A673 (cell line): Measurements from ENCODE around the gene VDR. TPM values are rescaled to one million over a fixed set of nuclear protein-coding genes. Genes with fewer than 3 reads are reported as not detected.

ENCODE experiments used
- BruUV-seq: library from RNA; stranded (reverse); fragments of 400-500 nt; replicated peaks from 2 replicates; lab custom pipeline; 2021; lab: Mats Ljungman, UMichigan
- CTCF ChIA-PET: fragments of 300-600 bp; sonication (Branson Sonifier 250); formaldehyde crosslinking; loops from one replicate; lab custom pipeline; 2022; ENCODE audit warnings: antibody characterized with exemption; lab: Charles Lee
- POLR2A ChIA-PET: fragments of 300-600 bp; sonication (Branson Sonifier 250); formaldehyde crosslinking; loops from one replicate; lab custom pipeline; 2022; ENCODE audit warnings: antibody characterized with exemption; ENCODE audit not compliant: low non-redundant PET; lab: Charles Lee
- DNase-seq: peaks from one replicate; pipeline ENCODE4 v3.0.0-alpha.2; 2015; ENCODE audit warnings: low spot score
- H3K27ac ChIP-seq: fragments of 200-600 bp; sonication (generic); 2 replicates; pipeline ENCODE4 v1.5.1; 2016; ENCODE audit warnings: mixed run types, low read depth, mild to moderate bottlenecking, mixed read lengths, antibody characterized with exemption, low read length; ENCODE audit not compliant: poor library complexity, severe bottlenecking
- H3K27me3 ChIP-seq: fragments of 200-600 bp; sonication (generic); replicated peaks from 2 replicates; pipeline ENCODE4 v1.6.1; 2017; ENCODE audit warnings: mixed run types, low read depth, mild to moderate bottlenecking, mixed read lengths, antibody characterized with exemption, low read length; ENCODE audit not compliant: insufficient read depth, poor library complexity
- H3K36me3 ChIP-seq: fragments of 200-600 bp; sonication (generic); 2 replicates; pipeline ENCODE4 v1.6.1; 2016; ENCODE audit warnings: mixed run types, mild to moderate bottlenecking, mixed read lengths, antibody characterized with exemption, low read length; ENCODE audit not compliant: insufficient read depth, poor library complexity, severe bottlenecking
- H3K4me1 ChIP-seq: fragments of 200-600 bp; sonication (generic); 2 replicates; pipeline ENCODE4 v1.6.1; 2017; ENCODE audit warnings: mixed run types, mild to moderate bottlenecking, mixed read lengths, antibody characterized with exemption, low read length; ENCODE audit not compliant: insufficient read depth, poor library complexity, severe bottlenecking
- H3K4me3 ChIP-seq: fragments of 200-600 bp; sonication (generic); 2 replicates; pipeline ENCODE4 v1.5.1; 2016; ENCODE audit warnings: low read depth, mixed run types, mild to moderate bottlenecking, mixed read lengths, low read length; ENCODE audit not compliant: poor library complexity, severe bottlenecking
- H3K9me3 ChIP-seq: fragments of 200-600 bp; sonication (generic); 2 replicates; pipeline ENCODE4 v1.6.1; 2016; ENCODE audit warnings: mixed run types, low read depth, mild to moderate bottlenecking, mixed read lengths, antibody characterized with exemption, low read length; ENCODE audit not compliant: poor library complexity, severe bottlenecking
- CTCF ChIP-seq: fragments of 300-800, 200-600 bp; sonication (generic); conservative IDR thresholded peaks from 2 replicates; pipeline ENCODE4 v1.5.1; 2017; ENCODE audit warnings: low read depth, mild to moderate bottlenecking, antibody characterized with exemption, low read length, moderate library complexity, mixed read lengths
- EZH2 ChIP-seq: fragments of 200-600 bp; sonication (generic); IDR thresholded peaks from 2 replicates; pipeline ENCODE4 v1.6.1; 2017; ENCODE audit warnings: borderline replicate concordance, low read depth, mild to moderate bottlenecking, mixed read lengths, antibody characterized with exemption, low read length; ENCODE audit not compliant: poor library complexity, severe bottlenecking
- intact Hi-C: fragments of 100-400 bp; cut with micrococcal nuclease; formaldehyde crosslinking; loops from one replicate; pipeline ENCODE4 v1.10.0; 2022; ENCODE audit not compliant: unreplicated experiment
- total RNA-seq: library from RNA; stranded (reverse); gene quantifications from 2 replicates; pipeline ENCODE4 v1.2.3, GENCODE V29; 2021

The VDR gene
- total RNA-seq, 1 experiment from 2014 or later: 0.43 TPM

GRCh38 chr12:47823422-47824086, 81.2 kb downstream of the VDR start:
- Histone ChIP-seq H3K27ac (no peak overlapping the region), H3K4me1 (peaks cover 27% of the 10 kb centered on the region), H3K36me3 (no peaks in the 10 kb centered on the region), H3K9me3 (no peaks in the 10 kb centered on the region), H3K27me3 (no peaks in the 10 kb centered on the region), H3K4me3 (no peak overlapping the region)
- CTCF ChIA-PET: no interaction called here
- BruUV-seq: no TSS peak
- DNase-seq: no peak
- POLR2A ChIA-PET: no interaction called here
- TF ChIP-seq CTCF: no peak
- no peak for TF ChIP-seq EZH2
- intact Hi-C loops: no loop called here

- no peak overlapping the region for H3K27ac ChIP-seq
- POLR2A ChIA-PET: no interaction called here
These were observed 81.9 kb downstream of the VDR start for GRCh38 chr12:47822863-47823262.

GRCh38 chr12:47822401-47822800, 82.4 kb downstream of the VDR start:
- Histone ChIP-seq H3K9me3 (no peaks in the 10 kb centered on the region), H3K27ac (no peak overlapping the region), H3K27me3 (no peaks in the 10 kb centered on the region), H3K4me1 (peaks cover 36% of the 10 kb centered on the region), H3K36me3 (no peaks in the 10 kb centered on the region), H3K4me3 (no peak overlapping the region)
- TF ChIP-seq CTCF (no peak), EZH2 (no peak)
- no peak for DNase-seq
- intact Hi-C loops: no loop called here
- BruUV-seq: no TSS peak
- POLR2A ChIA-PET: no interaction called here
- CTCF ChIA-PET: interaction anchor here (2.1 kb wide), 1 partner anchor 16 kb away, joined by 14 read pairs; no protein-coding TSS in a partner anchor

More at GRCh38 chr12:47822863-47823262, 81.9 kb downstream of the VDR start:
- H3K9me3 ChIP-seq: no peaks in the 10 kb centered on the region
- intact Hi-C loops: no loop called here
- H3K4me1 ChIP-seq: peaks cover 31% of the 10 kb centered on the region
- H3K36me3 ChIP-seq: no peaks in the 10 kb centered on the region
- no TSS peak for BruUV-seq
- CTCF ChIA-PET: interaction anchor here (2.1 kb wide), 1 partner anchor 16 kb away, joined by 14 read pairs; no protein-coding TSS in a partner anchor
- no peaks in the 10 kb centered on the region for H3K27me3 ChIP-seq
- no peak overlapping the region for H3K4me3 ChIP-seq
- no peak for DNase-seq
- TF ChIP-seq CTCF: no peak
- no peak for TF ChIP-seq EZH2
